ENCODE results near the gene UNK. TPM values are rescaled to one million over a fixed set of nuclear protein-coding genes. Genes with fewer than 3 reads are reported as not detected.

UNK gene
- total RNA-seq, 4 donors from 2014 or later: 27.8 to 68.2 (median 31.9) TPM

GRCh38 chr17:75843577-75844529 lies 59.2 kb downstream of the UNK start, which contains the start of gene UNC13D:
Gene UNC13D (minus strand): TSS chr17:75844404. CDS start chr17:75844337, 67 bp downstream.
- no peak for TF ChIP-seq EP300 (IDR thresholded peaks at IDR 0.05)
- no peak for TF ChIP-seq POLR2A (IDR thresholded peaks at IDR 0.05)
- no peak for TF ChIP-seq CTCF (IDR thresholded peaks at IDR 0.05)
- TF ChIP-seq POLR2AphosphoS5 (IDR thresholded peaks at IDR 0.05): no peak
- peak in 1 of 2 donors; percentile 82 for DNase-seq (ENCODE audit: low spot score in 2 of 2)
- no peaks in the 10 kb centered on the region for H3K9me3 ChIP-seq
- peak within 1 kb of the TSS; percentile 86 for H3K27ac ChIP-seq
- H3K4me1 ChIP-seq: peaks cover 45% of the 10 kb centered on the region
- 56% methylated on average over 4 of the region's 35 CpGs for WGBS
- H3K4me3 ChIP-seq: peak within 1 kb of the TSS; percentile 37
- H3K36me3 ChIP-seq: peaks cover 36% of the 10 kb centered on the region
- H3K27me3 ChIP-seq: no peaks in the 10 kb centered on the region

GRCh38 chr17:75844530-75845057 lies 60.0 kb downstream of the UNK start:
- Histone ChIP-seq H3K27me3 (no peaks in the 10 kb centered on the region), H3K4me1 (peaks cover 52% of the 10 kb centered on the region), H3K4me3 (peak overlapping the region; percentile 37), H3K27ac (peak overlapping the region; percentile 86), H3K36me3 (peaks cover 43% of the 10 kb centered on the region), H3K9me3 (no peaks in the 10 kb centered on the region)
- no CpG with 5 or more reads among the region's 14 CpGs for WGBS
- TF ChIP-seq CTCF (IDR thresholded peaks at IDR 0.05): no peak
- TF ChIP-seq POLR2A (IDR thresholded peaks at IDR 0.05): no peak
- TF ChIP-seq POLR2AphosphoS5 (IDR thresholded peaks at IDR 0.05): no peak
- no peak for TF ChIP-seq EP300 (IDR thresholded peaks at IDR 0.05)
- DNase-seq (ENCODE audit: low spot score in 2 of 2): peak in 1 of 2 donors; percentile 82

GRCh38 chr17:75845058-75845711 lies 60.6 kb downstream of the UNK start:
- no peaks in the 10 kb centered on the region for H3K9me3 ChIP-seq
- no peak for TF ChIP-seq EP300 (IDR thresholded peaks at IDR 0.05)
- no peak for TF ChIP-seq POLR2A (IDR thresholded peaks at IDR 0.05)
- peak; percentile 85 to 97 for TF ChIP-seq CTCF (IDR thresholded peaks at IDR 0.05)
- TF ChIP-seq POLR2AphosphoS5 (IDR thresholded peaks at IDR 0.05): peak in 1 of 3 donors; percentile 40
- H3K4me1 ChIP-seq: peaks cover 56% of the 10 kb centered on the region
- peaks cover 43% of the 10 kb centered on the region for H3K36me3 ChIP-seq
- H3K27ac ChIP-seq: peak overlapping the region; percentile 86
- H3K4me3 ChIP-seq: peak overlapping the region; percentile 14
- H3K27me3 ChIP-seq: no peaks in the 10 kb centered on the region
- WGBS: 12% methylated on average over 16 of the region's 21 CpGs
- peak; percentile 93 for DNase-seq (ENCODE audit: low spot score in 2 of 2)

GRCh38 chr17:75845933-75846691 lies 61.5 kb downstream of the UNK start:
- H3K27ac ChIP-seq: peak overlapping the region; percentile 86
- H3K36me3 ChIP-seq: peaks cover 49% of the 10 kb centered on the region
- WGBS: 75% methylated on average over 18 of the region's 22 CpGs
- peaks cover 56% of the 10 kb centered on the region for H3K4me1 ChIP-seq
- DNase-seq (ENCODE audit: low spot score in 2 of 2): peak in 1 of 2 donors; percentile 71
- no peaks in the 10 kb centered on the region for H3K9me3 ChIP-seq
- no peak overlapping the region for H3K4me3 ChIP-seq
- no peaks in the 10 kb centered on the region for H3K27me3 ChIP-seq
- TF ChIP-seq POLR2A (IDR thresholded peaks at IDR 0.05) (no peak), CTCF (IDR thresholded peaks at IDR 0.05) (no peak), EP300 (IDR thresholded peaks at IDR 0.05) (no peak), POLR2AphosphoS5 (IDR thresholded peaks at IDR 0.05) (no peak)

All from suprapubic skin (tissue), 4 donors.